HG03060 (cell line): ENCODE measurements around the gene PMPCB.
"Not testable (repeated sequence)": the region's sequence is repeated elsewhere in the genome, so short reads cannot be mapped to it uniquely, and the experiment has no call there.

Experiments
- ATAC-seq: cut with Tn5 transposase; IDR thresholded peaks from one replicate; pipeline ENCODE4 v1.9.1; 2021; ENCODE audit warnings: low read depth, moderate number of reproducible peaks; ENCODE audit not compliant: unreplicated experiment

PMPCB gene

GRCh38 chr7:103296901-103297836 is at the start of gene PMPCB:
TSS of gene PMPCB (plus strand) at chr7:103297435. CDS start at chr7:103297460, 25 bp downstream.
- ATAC-seq = peak; percentile 90

GRCh38 chr7:103253699-103254506 is 43.3 kb upstream of the PMPCB start:
- ATAC-seq = not testable (repeated sequence)

- not testable (repeated sequence) for ATAC-seq
Measured at GRCh38 chr7:103264054-103264453, 33.2 kb upstream of the PMPCB start.

GRCh38 chr7:103266229-103266628 is 31.0 kb upstream of the PMPCB start:
- not testable (repeated sequence) for ATAC-seq

- not testable (repeated sequence) for ATAC-seq
Measured at GRCh38 chr7:103273374-103273773, 23.9 kb upstream of the PMPCB start.

GRCh38 chr7:103274867-103275266 is 22.4 kb upstream of the PMPCB start:
- ATAC-seq = not testable (repeated sequence)

- not testable (repeated sequence) for ATAC-seq
Measured at GRCh38 chr7:103278195-103278594, 19.0 kb upstream of the PMPCB start.

- ATAC-seq = peak; percentile 14
Measured at GRCh38 chr7:103279636-103279962, 17.6 kb upstream of the PMPCB start.

GRCh38 chr7:103279963-103280802 is 17.1 kb upstream of the PMPCB start:
- peak; percentile 73 for ATAC-seq

- peak; percentile 8 for ATAC-seq
Measured at GRCh38 chr7:103280803-103281155, 16.5 kb upstream of the PMPCB start.

GRCh38 chr7:103282802-103283427 is 14.3 kb upstream of the PMPCB start:
- not testable (repeated sequence) for ATAC-seq

- no peak for ATAC-seq
Measured at GRCh38 chr7:103292122-103292521, 5.1 kb upstream of the PMPCB start.

- ATAC-seq = no peak
Measured at GRCh38 chr7:103293526-103293925, 3.7 kb upstream of the PMPCB start.

- ATAC-seq = no peak
Measured at GRCh38 chr7:103297837-103298179, 573 bp downstream of the PMPCB start.

GRCh38 chr7:103299660-103300059 is 2.4 kb downstream of the PMPCB start:
- no peak for ATAC-seq

- ATAC-seq = no peak
Measured at GRCh38 chr7:103301441-103301840, 4.2 kb downstream of the PMPCB start.

- ATAC-seq = no peak
Measured at GRCh38 chr7:103307503-103308231, 10.4 kb downstream of the PMPCB start.

GRCh38 chr7:103314852-103315251 is 17.6 kb downstream of the PMPCB start:
- no peak for ATAC-seq

- ATAC-seq = no peak
Measured at GRCh38 chr7:103316380-103316941, 19.2 kb downstream of the PMPCB start.
